RWPE2 (cell line): ENCODE data around the gene KAT7.

ENCODE experiments used
- ATAC-seq: fragments of 200-7000 bp; cut with Tn5 transposase; 3 replicates; pipeline ENCODE4 v1.9.1; 2021; ENCODE audit warnings: low read depth
- DNase-seq: peaks from one replicate; pipeline ENCODE4 v3.0.0-alpha.2; 2020; ENCODE audit warnings: low spot score
- H3K27ac ChIP-seq: fragments of 450-650 bp; 2 replicates; pipeline ENCODE4 v1.5.1; 2017; ENCODE audit warnings: mild to moderate bottlenecking; ENCODE audit not compliant: poor library complexity, severe bottlenecking
- H3K27me3 ChIP-seq: fragments of 250-450 bp; sonication (Bioruptor Pico); 2 replicates; pipeline ENCODE4 v1.5.1; 2021; ENCODE audit warnings: mild to moderate bottlenecking, moderate library complexity; ENCODE audit not compliant: insufficient read depth, poor library complexity, severe bottlenecking
- H3K36me3 ChIP-seq: fragments of 250-450 bp; sonication (Bioruptor Pico); 2 replicates; pipeline ENCODE4 v1.5.1; 2020; ENCODE audit warnings: low read depth, mild to moderate bottlenecking, moderate library complexity
- H3K4me1 ChIP-seq: fragments of 250-450 bp; sonication (Bioruptor Pico); 2 replicates; pipeline ENCODE4 v1.5.1; 2021; ENCODE audit warnings: mild to moderate bottlenecking, moderate library complexity; ENCODE audit not compliant: insufficient read depth, poor library complexity, severe bottlenecking
- H3K4me3 ChIP-seq: fragments of 250-450 bp; sonication (Bioruptor Pico); 2 replicates; pipeline ENCODE4 v1.5.1; 2021; ENCODE audit warnings: mild to moderate bottlenecking, moderate library complexity; ENCODE audit not compliant: severe bottlenecking
- H3K9me3 ChIP-seq: fragments of 250-450 bp; sonication (Bioruptor Pico); 2 replicates; pipeline ENCODE4 v1.5.1; 2021; ENCODE audit warnings: mild to moderate bottlenecking, moderate library complexity; ENCODE audit not compliant: severe bottlenecking
- CTCF ChIP-seq: fragments of 450-650 bp; IDR thresholded peaks from one replicate; pipeline ENCODE4 v1.5.1; 2017; ENCODE audit warnings: mild to moderate bottlenecking, moderate library complexity; ENCODE audit not compliant: poor library complexity, severe bottlenecking

KAT7 gene

GRCh38 chr17:49760296-49760695 is 28.2 kb upstream of the KAT7 start:
- Histone ChIP-seq H3K9me3 (no peaks in the 10 kb centered on the region), H3K27ac (no peak overlapping the region), H3K4me1 (peaks cover 4% of the 10 kb centered on the region), H3K4me3 (no peak overlapping the region), H3K27me3 (no peaks in the 10 kb centered on the region), H3K36me3 (no peaks in the 10 kb centered on the region)
- no peak for TF ChIP-seq CTCF
- DNase-seq (no peak), ATAC-seq (no peak)

GRCh38 chr17:49760932-49761558 is 27.4 kb upstream of the KAT7 start:
- no peak for TF ChIP-seq CTCF
- no peak for ATAC-seq
- H3K27me3 ChIP-seq, result peaks cover 4% of the 10 kb centered on the region
- no peaks in the 10 kb centered on the region for H3K36me3 ChIP-seq
- no peaks in the 10 kb centered on the region for H3K9me3 ChIP-seq
- no peak overlapping the region for H3K27ac ChIP-seq
- H3K4me3 ChIP-seq, result no peak overlapping the region
- H3K4me1 ChIP-seq, result peaks cover 4% of the 10 kb centered on the region
- no peak for DNase-seq

- Histone ChIP-seq H3K4me1 (peaks cover 4% of the 10 kb centered on the region), H3K27ac (no peak overlapping the region), H3K9me3 (no peaks in the 10 kb centered on the region), H3K36me3 (no peaks in the 10 kb centered on the region), H3K4me3 (no peak overlapping the region), H3K27me3 (peaks cover 4% of the 10 kb centered on the region)
- ATAC-seq (no peak), DNase-seq (no peak)
- no peak for TF ChIP-seq CTCF
Observed at GRCh38 chr17:49762151-49762941, 26.1 kb upstream of the KAT7 start.

- Histone ChIP-seq H3K4me3 (peak within 1 kb of the TSS; percentile 48), H3K36me3 (no peaks in the 10 kb centered on the region), H3K27ac (no peak within 1 kb of the TSS), H3K27me3 (peaks cover 4% of the 10 kb centered on the region), H3K9me3 (no peaks in the 10 kb centered on the region), H3K4me1 (peaks cover 4% of the 10 kb centered on the region)
- peak; percentile 97 for ATAC-seq
- DNase-seq, result peak; percentile 99
- no peak for TF ChIP-seq CTCF
Observed at GRCh38 chr17:49763735-49764558, 24.5 kb upstream of the KAT7 start, which contains the start of gene FAM117A. Gene FAM117A, minus strand, starts transcription at chr17:49764131. Its CDS starts 44 bp downstream, at chr17:49764087.
